H9 (cell line): ENCODE data around the gene ST7L. TPM values are rescaled to one million over a fixed set of nuclear protein-coding genes. Genes with fewer than 3 reads are reported as not detected.

Experiments used
- DNase-seq: peaks from one replicate; pipeline ENCODE4 v3.0.0-alpha.2; 2017
- H2AFZ ChIP-seq: one replicate; pipeline ENCODE4 v1.6.1; 2013; ENCODE audit warnings: mild to moderate bottlenecking, low read length, control low read depth, moderate library complexity
- H2AK5ac ChIP-seq: 2 replicates; pipeline ENCODE4 v1.6.1; 2013; ENCODE audit warnings: low read length, control low read depth, mixed read lengths; ENCODE audit not compliant: insufficient read length
- H2BK120ac ChIP-seq: one replicate; pipeline ENCODE4 v1.6.1; 2013; ENCODE audit warnings: low read depth, mild to moderate bottlenecking, low read length, control low read depth, inconsistent platforms; ENCODE audit not compliant: poor library complexity, severe bottlenecking
- H2BK12ac ChIP-seq: 2 replicates; pipeline ENCODE4 v1.6.1; 2013; ENCODE audit warnings: low read length, control low read depth, mixed read lengths, low read depth; ENCODE audit not compliant: insufficient read length
- H2BK15ac ChIP-seq: 2 replicates; pipeline ENCODE4 v1.6.1; 2013; ENCODE audit warnings: low read depth, low read length, control low read depth
- H2BK20ac ChIP-seq: one replicate; pipeline ENCODE4 v1.6.1; 2013; ENCODE audit warnings: low read depth, mild to moderate bottlenecking, low read length, control low read depth, inconsistent platforms; ENCODE audit not compliant: poor library complexity, severe bottlenecking
- H2BK5ac ChIP-seq: 2 replicates; pipeline ENCODE4 v1.6.1; 2013; ENCODE audit warnings: low read length, control low read depth, mixed read lengths; ENCODE audit not compliant: insufficient read length
- H3K14ac ChIP-seq: 2 replicates; pipeline ENCODE4 v1.6.1; 2013; ENCODE audit warnings: low read length, control low read depth; ENCODE audit not compliant: insufficient read depth
- H3K18ac ChIP-seq: 2 replicates; pipeline ENCODE4 v1.6.1; 2013; ENCODE audit warnings: low read depth, mild to moderate bottlenecking, mixed read lengths, low read length, control low read depth; ENCODE audit not compliant: insufficient read length
- H3K23ac ChIP-seq: 2 replicates; pipeline ENCODE4 v1.6.1; 2013; ENCODE audit warnings: low read length, control low read depth, mixed read lengths, low read depth; ENCODE audit not compliant: insufficient read length
- H3K23me2 ChIP-seq: 2 replicates; pipeline ENCODE4 v1.6.1; 2013; ENCODE audit warnings: low read depth, mild to moderate bottlenecking, mixed read lengths, low read length, control low read depth; ENCODE audit not compliant: insufficient read length, poor library complexity, severe bottlenecking
- H3K27ac ChIP-seq: 2 replicates; pipeline ENCODE4 v1.5.1; 2013; ENCODE audit warnings: low read length, control low read depth, mixed read lengths, low read depth; ENCODE audit not compliant: insufficient read length
- H3K27me3 ChIP-seq: 2 replicates; pipeline ENCODE4 v1.6.1; 2013; ENCODE audit warnings: low read length, control low read depth, inconsistent platforms; ENCODE audit not compliant: insufficient read depth
- H3K4ac ChIP-seq: 2 replicates; pipeline ENCODE4 v1.6.1; 2013; ENCODE audit warnings: low read depth, mild to moderate bottlenecking, control low read depth, inconsistent platforms, low read length, moderate library complexity
- H3K4me1 ChIP-seq: 2 replicates; pipeline ENCODE4 v1.6.1; 2013; ENCODE audit warnings: low read length, control low read depth, inconsistent platforms; ENCODE audit not compliant: insufficient read depth
- H3K4me2 ChIP-seq: 2 replicates; pipeline ENCODE4 v1.6.1; 2013; ENCODE audit warnings: low read length, control low read depth, mixed read lengths; ENCODE audit not compliant: insufficient read length, insufficient read depth
- H3K56ac ChIP-seq: 2 replicates; pipeline ENCODE4 v1.6.1; 2013; ENCODE audit warnings: low read depth, mild to moderate bottlenecking, mixed read lengths, low read length, control low read depth; ENCODE audit not compliant: insufficient read length
- H3K79me1 ChIP-seq: 2 replicates; pipeline ENCODE4 v1.6.1; 2013; ENCODE audit warnings: low read depth, mild to moderate bottlenecking, moderate library complexity, low read length, control low read depth, inconsistent platforms; ENCODE audit not compliant: insufficient read depth, poor library complexity, severe bottlenecking
- H3K79me2 ChIP-seq: 2 replicates; pipeline ENCODE4 v1.6.1; 2013; ENCODE audit warnings: low read length, control low read depth, inconsistent platforms; ENCODE audit not compliant: insufficient read depth
- H3K9ac ChIP-seq: 2 replicates; pipeline ENCODE4 v1.6.1; 2013; ENCODE audit warnings: low read length, control low read depth, mixed read lengths; ENCODE audit not compliant: insufficient read length; ENCODE audit errors: extremely low read depth
- H3K9me3 ChIP-seq: one replicate; pipeline ENCODE4 v1.6.1; 2013; ENCODE audit warnings: low read depth, low read length, inconsistent platforms; ENCODE audit not compliant: control insufficient read depth
- H3T11ph ChIP-seq: one replicate; pipeline ENCODE4 v1.6.1; 2013; ENCODE audit warnings: mild to moderate bottlenecking, low read length, control low read depth, inconsistent platforms
- H4K20me1 ChIP-seq: one replicate; pipeline ENCODE4 v1.6.1; 2013; ENCODE audit not compliant: control insufficient read depth, insufficient read length, insufficient read depth
- H4K5ac ChIP-seq: 2 replicates; pipeline ENCODE4 v1.6.1; 2013; ENCODE audit warnings: low read depth, mild to moderate bottlenecking, mixed read lengths, low read length, control low read depth; ENCODE audit not compliant: insufficient read length
- H4K8ac ChIP-seq: replicated peaks from 2 replicates; pipeline ENCODE4 v1.6.1; 2013; ENCODE audit warnings: low read length, control low read depth, mixed read lengths, low read depth; ENCODE audit not compliant: insufficient read length
- H4K91ac ChIP-seq: 2 replicates; pipeline ENCODE4 v1.6.1; 2013; ENCODE audit warnings: low read depth, mild to moderate bottlenecking, moderate library complexity, mixed read lengths, low read length, control low read depth; ENCODE audit not compliant: insufficient read length
- H3K27ac Mint-ChIP-seq, 3 experiments: 2 replicates in 2 of 3; 3 replicates in 1 of 3; pipeline ENCODE4 v1.8.0; 2020 to 2021; ENCODE audit warnings: mixed read lengths in 3 of 3, mild to moderate bottlenecking in 1 of 3, moderate library complexity in 1 of 3
- H3K27me3 Mint-ChIP-seq: 2 replicates; pipeline ENCODE4 v1.8.0; 2021; ENCODE audit warnings: low read depth, mild to moderate bottlenecking, moderate library complexity, mixed read lengths
- H3K36me3 Mint-ChIP-seq, 3 experiments: 2 replicates in 2 of 3; 3 replicates in 1 of 3; pipeline ENCODE4 v1.8.0; 2020 to 2021; ENCODE audit warnings: low read depth in 3 of 3, mixed read lengths in 3 of 3; ENCODE audit not compliant: insufficient read depth in 1 of 3
- H3K4me1 Mint-ChIP-seq, 2 experiments: 2 replicates each; pipeline ENCODE4 v1.8.0; 2020; ENCODE audit warnings: mixed read lengths in 2 of 2
- H3K4me3 Mint-ChIP-seq, 2 experiments: 2 replicates in 1 of 2; 3 replicates in 1 of 2; pipeline ENCODE4 v1.8.0; 2020 to 2021; ENCODE audit warnings: mild to moderate bottlenecking in 2 of 2, mixed read lengths in 2 of 2, moderate library complexity in 1 of 2
- H3K9me3 Mint-ChIP-seq, 2 experiments: 2 replicates in 1 of 2; 3 replicates in 1 of 2; pipeline ENCODE4 v1.8.0; 2020; ENCODE audit warnings: mild to moderate bottlenecking in 2 of 2, mixed read lengths in 2 of 2, moderate library complexity in 1 of 2
- CTCF ChIP-seq: fragments of 200-600 bp; sonication (generic); conservative IDR thresholded peaks from 3 replicates; pipeline ENCODE4 v1.8.0; 2021; ENCODE audit warnings: antibody characterized with exemption, mild to moderate bottlenecking
- WGBS: extraction: QIAGEN DNeasy Blood & Tissue Kit; methylation state at CpG from one replicate; pipeline ENCODE4 v1.1.7; 2013; ENCODE audit warnings: missing lambda C conversion rate, low lambda C conversion rate, mixed read lengths; ENCODE audit not compliant: insufficient read length; ENCODE audit errors: extremely low coverage; 5-methylcytosine and 5-hydroxymethylcytosine counted together
- total RNA-seq: library from RNA; stranded (reverse); gene quantifications from 2 replicates; pipeline ENCODE4 v1.2.1, GENCODE V29; 2021

The ST7L gene
- total RNA-seq, 1 experiment from 2014 or later = 16.0 TPM

GRCh38 chr1:112628516-112628915, 9.6 kb upstream of the ST7L start:
- Histone ChIP-seq H3K18ac (no peak overlapping the region), H2BK120ac (no peak overlapping the region), H3K9me3 (no peaks in the 10 kb centered on the region), H3K4ac (no peak overlapping the region), H3K79me2 (peaks cover 26% of the 10 kb centered on the region; the same call in 1 of the 2 replicates), H2AFZ (no peak overlapping the region), H3K23ac (no peak overlapping the region), H3K56ac (no peak overlapping the region), H2BK12ac (no peak overlapping the region), H3K27ac (no peak overlapping the region), H2BK15ac (no peak overlapping the region), H3K4me1 (no peaks in the 10 kb centered on the region), H2AK5ac (no peak overlapping the region), H3K79me1 (peaks cover 9% of the 10 kb centered on the region), H3K4me2 (no peak overlapping the region), H4K91ac (no peak overlapping the region), H4K5ac (no peak overlapping the region), H4K8ac (no peak overlapping the region), H3T11ph (no peak overlapping the region), H4K20me1 (no peaks in the 10 kb centered on the region), H2BK20ac (no peak overlapping the region), H3K27me3 (no peaks in the 10 kb centered on the region), H2BK5ac (no peak overlapping the region), H3K14ac (no peak overlapping the region), H3K23me2 (no peaks in the 10 kb centered on the region), H3K9ac (no peak overlapping the region)
- Mint-ChIP-seq H3K27me3 (no peaks in the 10 kb centered on the region), H3K27ac (no peak overlapping the region), H3K4me3 (no peak overlapping the region), H3K4me1 (no peaks in the 10 kb centered on the region), H3K9me3 (no peaks in the 10 kb centered on the region), H3K36me3 (peaks cover 0 to 25% (median 5%) of the 10 kb centered on the region in 3 experiments; a peak in 3 of 7 replicates)
- no peak for DNase-seq
- WGBS = no CpG with 5 or more reads among the region's 2 CpGs
- TF ChIP-seq CTCF = no peak
